HepG2 (cell line): ENCODE measurements around the gene SPRR5. TPM values are rescaled to one million over a fixed set of nuclear protein-coding genes. Genes with fewer than 3 reads are reported as not detected.

ENCODE experiments used
- ATAC-seq: fragments of 200-7000 bp; cut with Tn5 transposase; 3 replicates; pipeline ENCODE4 v1.9.1; 2020; ENCODE audit warnings: mild to moderate bottlenecking, moderate library complexity
- BruUV-seq: library from RNA; stranded (reverse); fragments of 400-500 nt; replicated peaks from 2 replicates; lab custom pipeline; 2021; lab: Mats Ljungman, UMichigan
- CTCF ChIA-PET: fragments of 300-600 bp; formaldehyde crosslinking; extraction: SDS; loops from one replicate; lab custom pipeline; 2021; ENCODE audit warnings: low total read pairs, inconsistent platforms, low intra/inter-chr PET ratio; lab: Yijun Ruan, JAX
- POLR2A ChIA-PET: fragments of 350-600 bp; sonication (Branson Sonifier 250); formaldehyde crosslinking; loops from one replicate; lab custom pipeline; 2020; ENCODE audit warnings: antibody characterized with exemption, inconsistent platforms; lab: Yijun Ruan, JAX
- DNase-seq: peaks from one replicate; pipeline ENCODE4 v3.0.0-alpha.2; 2015; ENCODE audit warnings: low spot score
- FAIRE-seq: peaks from 3 replicates; lab custom pipeline; 2011; peaks lifted over from hg19 to GRCh38; lab: Jason Lieb, UNC
- H2AFZ ChIP-seq: one replicate; pipeline ENCODE4 v1.6.1; 2011; ENCODE audit warnings: low read length, inconsistent platforms
- H3K27ac ChIP-seq: fragments of 300-600 bp; 3 replicates; pipeline ENCODE4 v1.8.0; 2011; ENCODE audit warnings: mixed run types, mild to moderate bottlenecking, mixed read lengths, low read length, inconsistent platforms; ENCODE audit not compliant: insufficient read depth; ENCODE audit errors: extremely low read length
- H3K27me3 ChIP-seq, 2 experiments: fragments of 200-600 bp in 1 of 2; 2 replicates in 1 of 2; 3 replicates in 1 of 2; pipeline versions ENCODE4 v1.6.0 to v1.8.0; 2011; ENCODE audit warnings: low read length in 2 of 2, mild to moderate bottlenecking in 2 of 2, moderate library complexity in 2 of 2, inconsistent platforms in 1 of 2; ENCODE audit not compliant: insufficient read depth in 2 of 2, control insufficient read depth in 1 of 2
- H3K36me3 ChIP-seq, 2 experiments: fragments of 200-600 bp in 1 of 2; replicated peaks in 1 of 2; 2 replicates in 1 of 2; 3 replicates in 1 of 2; pipeline versions ENCODE4 v1.5.1 to v1.8.0; 2011; ENCODE audit warnings: low read length in 2 of 2, inconsistent platforms in 1 of 2; ENCODE audit not compliant: insufficient read depth in 2 of 2, control insufficient read depth in 1 of 2
- H3K4me1 ChIP-seq: 2 replicates; pipeline ENCODE4 v1.5.1; 2012; ENCODE audit warnings: low read length, inconsistent platforms; ENCODE audit not compliant: insufficient read depth
- H3K4me2 ChIP-seq: 2 replicates; pipeline ENCODE4 v1.6.0; 2011; ENCODE audit warnings: low read depth, low read length, inconsistent platforms
- H3K4me3 ChIP-seq, 3 experiments: fragments of 200-600 bp in 1 of 3; sonication (generic), shearing (Covaris generic) in 1 of 3; replicated peaks in 1 of 3; 2 replicates each; pipeline ENCODE4 v1.5.1; 2011 to 2016; ENCODE audit warnings: low read length in 3 of 3, inconsistent platforms in 2 of 3, low read depth in 2 of 3, mild to moderate bottlenecking in 2 of 3, control low read depth in 1 of 3, mixed read lengths in 1 of 3; ENCODE audit not compliant: insufficient read depth in 1 of 3
- H3K79me2 ChIP-seq: one replicate; pipeline ENCODE4 v1.6.1; 2011; ENCODE audit warnings: low read length, inconsistent platforms; ENCODE audit not compliant: insufficient read depth
- H3K9ac ChIP-seq: 2 replicates; pipeline ENCODE4 v1.6.0; 2011; ENCODE audit warnings: mild to moderate bottlenecking, low read depth, low read length, inconsistent platforms; ENCODE audit not compliant: insufficient read depth
- H3K9me3 ChIP-seq: 2 replicates; pipeline ENCODE4 v1.5.1; 2012; ENCODE audit warnings: mild to moderate bottlenecking, low read length
- H4K20me1 ChIP-seq: 2 replicates; pipeline ENCODE4 v1.6.0; 2011; ENCODE audit warnings: inconsistent platforms, mild to moderate bottlenecking, low read length, moderate library complexity; ENCODE audit not compliant: insufficient read depth
- ATF7 ChIP-seq, 2 experiments: fragments of 450-650 bp in 1 of 2; sonication (generic) in 1 of 2; formaldehyde crosslinking in 1 of 2; IDR thresholded peaks; 2 replicates each; pipeline versions ENCODE4 v1.4.0 to v1.6.1; 2016 to 2020; ENCODE audit warnings: antibody characterized with exemption in 1 of 2, mild to moderate bottlenecking in 1 of 2, missing genetic modification reagents in 1 of 2
- CSRNP1 ChIP-seq: sonication (generic); formaldehyde crosslinking; IDR thresholded peaks from 2 replicates; pipeline ENCODE4 v1.8.1; 2023; ENCODE audit warnings: mild to moderate bottlenecking, missing genetic modification reagents
- HNRNPH1 ChIP-seq: fragments of 200-400 bp; formaldehyde crosslinking; optimal IDR thresholded peaks from 2 replicates; pipeline ENCODE3; 2017; ENCODE audit warnings: mild to moderate bottlenecking, low read depth, low read length
- SALL1 ChIP-seq: sonication (generic); formaldehyde crosslinking; IDR thresholded peaks from 2 replicates; pipeline ENCODE4 v1.8.0; 2022; ENCODE audit warnings: mild to moderate bottlenecking, missing genetic modification reagents
- SNAPC4 ChIP-seq: sonication (generic); formaldehyde crosslinking; IDR thresholded peaks from 2 replicates; pipeline ENCODE4 v1.4.0; 2020; ENCODE audit warnings: mild to moderate bottlenecking, missing genetic modification reagents
- ZNF660 ChIP-seq: sonication (generic); formaldehyde crosslinking; IDR thresholded peaks from 2 replicates; pipeline ENCODE4 v1.5.1; 2020; ENCODE audit warnings: mild to moderate bottlenecking, low read depth, missing genetic modification reagents, borderline replicate concordance
- ZNF768 ChIP-seq: sonication (generic); formaldehyde crosslinking; IDR thresholded peaks from 2 replicates; pipeline ENCODE4 v1.4.0; 2020; ENCODE audit warnings: missing genetic modification reagents
- ZUFSP ChIP-seq: sonication (generic); formaldehyde crosslinking; IDR thresholded peaks from 2 replicates; pipeline ENCODE4 v1.9.0; 2021; ENCODE audit warnings: missing genetic modification reagents, mild to moderate bottlenecking, borderline replicate concordance
- WGBS: methylation state at CpG from one replicate; pipeline ENCODE4 v1.1.6; 2017; ENCODE audit warnings: low lambda C conversion rate; 5-methylcytosine and 5-hydroxymethylcytosine counted together
- in situ Hi-C: cut with HindIII; loops from 2 replicates; pipeline ENCODE4 v1.10.0; 2017; ENCODE audit warnings: low pct_unique_long_range_greater_than_20kb; ENCODE audit not compliant: extremely low pct_ligation_motif_present
- intact Hi-C: fragments of 100-400 bp; cut with micrococcal nuclease; formaldehyde crosslinking; loops from one replicate; pipeline ENCODE4 v1.10.0; 2022; ENCODE audit not compliant: unreplicated experiment
- polyA plus RNA-seq, 8 experiments: library from polyadenylated mRNA; depleted of rRNA in 3 of 8; stranded (reverse) in 7 of 8; unstranded in 1 of 8; fragments of >200 nt; fragmentation: Illumina TruSeq in 4 of 8; extraction: Trizol in 4 of 8; gene quantifications; 2 replicates each; pipeline versions ENCODE4 v1.2.1 to v1.2.3, GENCODE V29; 2011 to 2016; ENCODE audit warnings: low read depth in 4 of 8, missing spikeins in 1 of 8, mixed read lengths in 1 of 8; ENCODE audit not compliant: insufficient read depth in 1 of 8
- total RNA-seq, 5 experiments: library from RNA; depleted of rRNA; stranded (reverse); fragments of >200 nt; fragmentation: Illumina TruSeq; extraction: Trizol; gene quantifications; 2 replicates each; pipeline ENCODE4 v1.2.3, GENCODE V29; 2016; ENCODE audit warnings: low read depth in 1 of 5

Gene SPRR5
- total and polyA plus RNA-seq, 2 of the 13 experiments (the other 11 are each of a cell fraction or from before 2014, with no cell fraction given): not detected

- no peak overlapping the region for H3K27ac ChIP-seq
- TF ChIP-seq CSRNP1: no peak
- TF ChIP-seq ZNF768 (CRISPR knock-in tag): no peak
- TF ChIP-seq SALL1 (CRISPR knock-in tag): no peak
- no peak for TF ChIP-seq HNRNPH1
- no peak for TF ChIP-seq ZNF660
- no peaks in the 10 kb centered on the region for H3K27me3 ChIP-seq
- ATAC-seq: no peak
- no peak overlapping the region for H3K4me3 ChIP-seq
- no peak for FAIRE-seq
- H3K79me2 ChIP-seq: no peaks in the 10 kb centered on the region
- no peak overlapping the region for H3K9ac ChIP-seq
- no peaks in the 10 kb centered on the region for H3K4me1 ChIP-seq
- intact Hi-C loops (no loop called here), in situ Hi-C loops (no loop called here)
- BruUV-seq: no TSS peak
- H4K20me1 ChIP-seq: no peaks in the 10 kb centered on the region
- H3K36me3 ChIP-seq: no peaks in the 10 kb centered on the region
- CTCF ChIA-PET: no interaction called here
- 22% methylated on average over 4 of the region's 6 CpGs for WGBS
- DNase-seq: no peak
- H3K4me2 ChIP-seq: no peak overlapping the region
- H2AFZ ChIP-seq: no peak overlapping the region
- no peaks in the 10 kb centered on the region for H3K9me3 ChIP-seq
- POLR2A ChIA-PET: no interaction called here
These were observed 34.3 kb downstream of the SPRR5 start for GRCh38 chr1:152981146-152981871.

GRCh38 chr1:152982076-152982475, 35.1 kb downstream of the SPRR5 start:
- H2AFZ ChIP-seq: no peak overlapping the region
- H3K9me3 ChIP-seq: no peaks in the 10 kb centered on the region
- ChIA-PET POLR2A (no interaction called here), CTCF (no interaction called here)
- no peak for ATAC-seq
- no peak overlapping the region for H3K9ac ChIP-seq
- no peak for DNase-seq
- 3% methylated on average over 2 of the region's 4 CpGs for WGBS
- no peak overlapping the region for H3K4me2 ChIP-seq
- no peak overlapping the region for H3K4me3 ChIP-seq
- H3K4me1 ChIP-seq: no peaks in the 10 kb centered on the region
- H3K36me3 ChIP-seq: no peaks in the 10 kb centered on the region
- no peaks in the 10 kb centered on the region for H3K79me2 ChIP-seq
- no peaks in the 10 kb centered on the region for H4K20me1 ChIP-seq
- no peaks in the 10 kb centered on the region for H3K27me3 ChIP-seq
- no TSS peak for BruUV-seq
- in situ Hi-C loops: no loop called here
- no peak overlapping the region for H3K27ac ChIP-seq
- intact Hi-C loops: no loop called here
- no peak for FAIRE-seq
- no peak for TF ChIP-seq ZUFSP (CRISPR knock-in tag)
- TF ChIP-seq ATF7 (IDR thresholded peaks at IDR 0.05): no peak
- no peak for TF ChIP-seq ATF7 (CRISPR knock-in tag; IDR thresholded peaks at IDR 0.05)
- TF ChIP-seq SNAPC4 (CRISPR knock-in tag): no peak
